Left ventricle myocardium inferior (tissue), 1 donor: Measurements from ENCODE around the gene SUSD4. TPM values are rescaled to one million over a fixed set of nuclear protein-coding genes. Genes with fewer than 3 reads are reported as not detected.
A peak's percentile ranks its signal among the peaks of the same experiment; 100 is the strongest.

Experiments used
- DNase-seq: peaks from one replicate; pipeline ENCODE4 v3.0.0-alpha.2; 2020
- H3K27ac ChIP-seq: fragments of 200-600 bp; replicated peaks from 2 replicates; pipeline ENCODE4 v1.8.0; 2021
- H3K27me3 ChIP-seq: fragments of 200-600 bp; 2 replicates; pipeline ENCODE4 v1.8.0; 2021; ENCODE audit warnings: low read depth
- H3K36me3 ChIP-seq: fragments of 200-600 bp; 2 replicates; pipeline ENCODE4 v1.8.0; 2021
- H3K4me1 ChIP-seq: fragments of 200-600 bp; 2 replicates; pipeline ENCODE4 v1.8.0; 2021
- H3K4me3 ChIP-seq: fragments of 200-600 bp; 2 replicates; pipeline ENCODE4 v1.8.0; 2021; ENCODE audit warnings: mild to moderate bottlenecking, moderate library complexity
- H3K9me3 ChIP-seq: fragments of 200-600 bp; replicated peaks from 2 replicates; pipeline ENCODE4 v1.8.0; 2021
- intact Hi-C: fragments of 100-400 bp; cut with micrococcal nuclease; formaldehyde crosslinking; loops from one replicate; pipeline ENCODE4 v1.11.0; 2022
- total RNA-seq: library from RNA; stranded (reverse); fragmentation: NEBNext Ultra II Directional; extraction: Animal tissue kit (Norgen Biotek cat#: 25700); gene quantifications from one replicate; pipeline ENCODE4 v1.2.1, GENCODE V29; 2021
- TF ChIP-seq, protein P1 (sequence below): fragments of 200-600 bp; IDR thresholded peaks from 2 replicates; pipeline ENCODE4 v1.8.0; 2021; ENCODE audit warnings: antibody characterized with exemption, mild to moderate bottlenecking, borderline replicate concordance
- donor health status: DM: no; HTN: yes; CAD: no; lungs with severe emphysema.

The SUSD4 gene
- total RNA-seq, 1 donor from 2014 or later, result 2.5 TPM

GRCh38 chr1:223233410-223234169 lies 130.4 kb downstream of the SUSD4 start:
- H3K27ac ChIP-seq, result peak overlapping the region; percentile 71

DNA sequence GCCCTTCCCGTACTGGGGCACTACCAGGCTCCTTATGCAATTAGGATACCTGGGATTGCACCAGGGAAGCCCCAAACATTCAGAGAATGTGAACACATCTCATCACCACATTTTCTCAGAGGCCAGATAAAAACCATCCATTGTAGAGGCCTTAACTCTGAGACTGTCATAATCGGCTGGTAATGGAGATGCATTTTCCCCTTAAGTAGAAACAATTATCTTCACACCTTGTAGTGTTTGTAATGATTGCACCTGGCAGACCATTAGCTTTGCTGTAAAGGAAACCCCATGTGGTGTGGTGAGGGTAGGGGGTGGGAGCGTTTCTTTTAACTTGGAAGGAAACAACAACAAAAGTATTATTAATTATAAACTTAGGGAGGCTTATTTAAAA lies 131.0 kb downstream of the SUSD4 start:
- Histone ChIP-seq H3K4me3 (no peak overlapping the region), H3K4me1 (peaks cover 24% of the 10 kb centered on the region), H3K27ac (peak overlapping the region; percentile 71), H3K27me3 (no peaks in the 10 kb centered on the region), H3K9me3 (peaks cover 26% of the 10 kb centered on the region), H3K36me3 (no peaks in the 10 kb centered on the region)
- no peak for DNase-seq
- intact Hi-C loops, result no loop called here
- TF ChIP-seq, protein P1, sequence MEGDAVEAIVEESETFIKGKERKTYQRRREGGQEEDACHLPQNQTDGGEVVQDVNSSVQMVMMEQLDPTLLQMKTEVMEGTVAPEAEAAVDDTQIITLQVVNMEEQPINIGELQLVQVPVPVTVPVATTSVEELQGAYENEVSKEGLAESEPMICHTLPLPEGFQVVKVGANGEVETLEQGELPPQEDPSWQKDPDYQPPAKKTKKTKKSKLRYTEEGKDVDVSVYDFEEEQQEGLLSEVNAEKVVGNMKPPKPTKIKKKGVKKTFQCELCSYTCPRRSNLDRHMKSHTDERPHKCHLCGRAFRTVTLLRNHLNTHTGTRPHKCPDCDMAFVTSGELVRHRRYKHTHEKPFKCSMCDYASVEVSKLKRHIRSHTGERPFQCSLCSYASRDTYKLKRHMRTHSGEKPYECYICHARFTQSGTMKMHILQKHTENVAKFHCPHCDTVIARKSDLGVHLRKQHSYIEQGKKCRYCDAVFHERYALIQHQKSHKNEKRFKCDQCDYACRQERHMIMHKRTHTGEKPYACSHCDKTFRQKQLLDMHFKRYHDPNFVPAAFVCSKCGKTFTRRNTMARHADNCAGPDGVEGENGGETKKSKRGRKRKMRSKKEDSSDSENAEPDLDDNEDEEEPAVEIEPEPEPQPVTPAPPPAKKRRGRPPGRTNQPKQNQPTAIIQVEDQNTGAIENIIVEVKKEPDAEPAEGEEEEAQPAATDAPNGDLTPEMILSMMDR, result no peak

More at GRCh38 chr1:223233410-223234169, 130.4 kb downstream of the SUSD4 start:
- no peak for DNase-seq
- Histone ChIP-seq H3K27me3 (no peaks in the 10 kb centered on the region), H3K9me3 (peaks cover 32% of the 10 kb centered on the region), H3K4me3 (no peak overlapping the region), H3K36me3 (no peaks in the 10 kb centered on the region), H3K4me1 (peaks cover 24% of the 10 kb centered on the region)
- intact Hi-C loops, result no loop called here
- TF ChIP-seq, protein P1, result no peak

DNA sequence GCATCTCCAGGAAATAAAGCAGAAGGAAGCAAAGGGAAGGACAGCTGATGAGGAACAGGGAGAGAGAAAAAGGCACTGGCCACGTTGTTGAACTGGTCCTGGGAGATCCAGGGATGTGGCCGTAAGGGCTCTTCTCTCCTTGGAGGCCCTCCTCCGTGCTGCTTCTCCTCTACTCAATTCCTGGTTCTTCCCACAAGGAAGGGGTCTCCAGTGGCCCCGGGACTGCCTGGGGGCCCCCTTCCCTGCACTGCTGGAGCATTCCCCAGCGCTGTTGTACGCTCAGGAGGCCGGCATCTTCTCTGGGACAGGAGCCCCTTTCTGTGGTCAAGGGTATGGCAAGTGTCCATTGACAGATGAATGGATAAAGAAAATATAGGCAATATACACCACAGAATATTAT lies 132.4 kb downstream of the SUSD4 start:
- no peak overlapping the region for H3K27ac ChIP-seq
- H3K9me3 ChIP-seq, result peaks cover 11% of the 10 kb centered on the region
- DNase-seq, result no peak
- no peaks in the 10 kb centered on the region for H3K36me3 ChIP-seq
- no peak overlapping the region for H3K4me3 ChIP-seq
- H3K4me1 ChIP-seq, result peaks cover 24% of the 10 kb centered on the region
- intact Hi-C loops, result no loop called here
- TF ChIP-seq, protein P1, result no peak
- no peaks in the 10 kb centered on the region for H3K27me3 ChIP-seq

DNA sequence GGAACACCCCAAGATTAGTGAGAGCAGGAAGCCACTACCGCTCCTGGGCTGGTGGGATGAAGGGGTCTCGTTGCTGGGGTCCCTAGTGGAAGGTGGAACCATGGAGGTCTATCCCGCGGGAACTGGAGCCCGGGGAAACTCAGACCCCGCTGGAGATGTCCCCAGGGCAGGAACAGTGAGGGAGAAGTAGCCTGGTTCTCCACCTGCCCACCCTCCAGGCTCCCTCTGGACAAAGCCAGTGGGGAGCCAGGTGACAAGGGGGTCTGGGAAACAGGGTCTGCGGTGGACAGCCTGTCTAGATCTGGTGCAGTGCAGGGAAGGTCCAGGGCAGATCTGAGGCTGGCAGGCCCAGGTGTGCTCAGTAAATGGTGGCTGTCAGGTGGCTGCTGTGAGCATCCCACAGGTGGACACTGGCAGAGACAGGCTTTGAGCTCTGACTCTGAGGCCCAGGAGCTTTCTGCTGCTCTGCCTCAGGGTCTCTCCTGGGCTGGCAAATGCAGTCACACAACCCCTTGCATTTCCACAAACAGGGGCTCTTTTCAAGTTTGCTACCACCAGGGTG lies 132.9 kb downstream of the SUSD4 start:
- Histone ChIP-seq H3K36me3 (no peaks in the 10 kb centered on the region), H3K4me3 (no peak overlapping the region), H3K4me1 (peaks cover 24% of the 10 kb centered on the region), H3K27ac (no peak overlapping the region), H3K9me3 (peaks cover 7% of the 10 kb centered on the region), H3K27me3 (no peaks in the 10 kb centered on the region)
- TF ChIP-seq, protein P1, result no peak
- DNase-seq, result no peak
- intact Hi-C loops, result no loop called here

DNA sequence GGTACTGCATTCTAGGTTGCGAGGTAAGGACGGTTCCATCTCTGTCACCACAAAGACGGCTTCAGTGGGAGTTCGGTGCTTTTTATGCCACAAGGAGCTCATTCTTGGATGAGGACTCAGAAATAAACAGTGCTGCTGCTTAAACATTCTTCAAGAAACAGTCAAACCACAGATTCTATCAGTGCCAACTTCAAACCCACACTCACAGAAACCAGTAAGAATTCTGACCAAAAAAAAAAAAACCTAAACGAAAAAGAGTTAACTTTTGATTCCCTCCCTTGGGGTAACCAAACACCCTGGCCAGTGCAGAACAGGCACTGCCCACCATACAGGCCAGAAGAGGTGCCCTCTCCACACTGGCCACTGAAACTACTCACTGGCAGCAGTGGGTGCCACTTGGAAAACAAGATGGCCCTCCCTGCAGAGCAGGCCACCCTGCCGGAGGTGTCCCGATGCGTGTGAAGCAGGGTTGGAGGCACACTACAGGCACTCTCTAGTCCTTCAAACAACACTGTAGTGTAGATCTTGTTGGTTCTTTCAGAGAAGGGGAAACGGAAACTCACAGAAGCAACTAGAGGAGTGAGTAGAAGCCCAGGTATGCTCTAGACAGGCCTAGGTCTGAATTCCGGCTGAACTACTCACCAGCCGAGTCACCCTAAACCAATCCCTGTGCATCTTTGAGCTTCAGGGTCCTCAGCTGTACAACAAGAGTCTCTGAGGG lies 133.7 kb downstream of the SUSD4 start:
- Histone ChIP-seq H3K36me3 (no peaks in the 10 kb centered on the region), H3K27ac (no peak overlapping the region), H3K4me1 (peaks cover 24% of the 10 kb centered on the region), H3K9me3 (no peaks in the 10 kb centered on the region), H3K4me3 (no peak overlapping the region), H3K27me3 (no peaks in the 10 kb centered on the region)
- no peak for DNase-seq
- intact Hi-C loops, result no loop called here
- TF ChIP-seq, protein P1, result no peak
